ENCODE measurements around the gene UBXN4.
A peak's percentile ranks its signal among the peaks of the same experiment; 100 is the strongest.
"Not testable (repeated sequence)": the region's sequence is repeated elsewhere in the genome, so short reads cannot be mapped to it uniquely, and the experiment has no call there.

UBXN4 gene

DNA sequence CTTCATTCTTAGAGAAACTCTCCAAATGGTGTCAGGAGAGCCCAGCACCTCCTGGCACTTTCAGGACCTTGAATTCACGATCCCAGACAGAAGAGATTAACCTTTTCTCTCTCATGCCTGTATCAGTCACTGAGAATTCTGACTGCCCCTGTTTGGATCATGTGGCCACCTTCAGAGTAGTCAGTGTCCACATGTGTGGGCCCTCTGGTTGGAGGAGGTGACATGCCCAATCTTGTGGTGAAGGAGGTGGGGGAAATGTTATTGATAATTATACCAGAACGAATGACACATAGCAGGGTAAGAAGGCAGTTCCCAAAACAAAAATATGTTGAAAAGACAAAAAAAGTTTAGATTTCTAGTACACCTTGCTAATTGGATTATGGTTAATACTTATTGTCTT lies 31.7 kb downstream of the UBXN4 start:
- no peak for DNase-seq

DNA sequence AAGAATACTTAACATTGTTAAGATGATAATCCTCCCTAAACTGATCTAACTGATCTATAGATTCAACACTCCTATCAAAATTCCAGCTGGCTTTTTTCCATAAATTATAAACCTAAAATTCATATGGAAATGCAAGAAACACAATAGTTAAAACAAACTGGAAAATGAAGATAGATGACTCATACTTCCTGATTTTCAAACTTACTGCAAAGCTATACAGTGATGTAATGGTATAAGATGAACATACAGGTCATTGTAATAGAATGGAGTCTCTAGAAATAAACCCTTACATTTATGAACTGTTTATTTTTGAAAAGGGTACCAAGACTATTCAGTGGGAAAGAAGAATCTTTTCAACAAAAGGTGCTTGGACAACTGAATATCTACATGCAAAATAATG lies 32.3 kb downstream of the UBXN4 start:
- no peak for DNase-seq

DNA sequence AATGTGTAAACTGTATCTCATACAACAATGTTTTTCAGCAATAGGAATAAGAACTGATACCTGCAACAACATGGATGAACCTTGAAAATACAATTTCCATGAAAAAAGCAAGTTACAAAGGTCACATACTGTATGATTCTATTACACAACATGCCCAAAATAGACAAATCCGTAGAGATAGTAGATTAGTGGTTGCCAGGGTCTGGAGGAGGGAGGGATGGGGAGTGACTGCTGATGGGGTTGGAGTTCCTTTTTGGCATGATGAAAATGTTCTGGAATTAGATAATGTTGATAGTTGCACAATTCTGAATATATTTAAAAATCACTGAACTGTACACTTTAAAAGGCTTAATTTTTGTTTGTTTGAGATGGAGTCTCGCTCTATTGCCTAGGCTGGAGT lies 33.8 kb downstream of the UBXN4 start:
- no peak for DNase-seq

DNA sequence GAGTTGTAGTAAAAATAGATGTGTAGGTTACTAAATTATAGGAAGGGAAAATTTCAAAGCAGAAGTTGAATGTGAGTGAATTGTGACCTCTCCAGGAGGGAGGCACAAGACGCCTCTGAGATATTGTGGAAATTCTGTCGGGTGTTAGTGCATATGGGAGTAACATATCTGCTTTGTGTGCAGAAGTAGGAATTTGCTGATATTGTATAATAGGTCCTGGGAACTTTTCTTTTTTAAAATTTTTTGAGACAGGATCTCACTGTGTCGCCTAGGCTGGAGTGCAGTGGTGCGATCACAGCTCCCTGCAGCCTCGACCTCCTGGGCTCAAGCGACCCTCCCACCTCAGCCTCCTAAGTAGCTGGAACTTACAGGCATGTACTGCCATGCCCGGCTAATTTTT lies 34.7 kb downstream of the UBXN4 start:
- no peak for DNase-seq

DNA sequence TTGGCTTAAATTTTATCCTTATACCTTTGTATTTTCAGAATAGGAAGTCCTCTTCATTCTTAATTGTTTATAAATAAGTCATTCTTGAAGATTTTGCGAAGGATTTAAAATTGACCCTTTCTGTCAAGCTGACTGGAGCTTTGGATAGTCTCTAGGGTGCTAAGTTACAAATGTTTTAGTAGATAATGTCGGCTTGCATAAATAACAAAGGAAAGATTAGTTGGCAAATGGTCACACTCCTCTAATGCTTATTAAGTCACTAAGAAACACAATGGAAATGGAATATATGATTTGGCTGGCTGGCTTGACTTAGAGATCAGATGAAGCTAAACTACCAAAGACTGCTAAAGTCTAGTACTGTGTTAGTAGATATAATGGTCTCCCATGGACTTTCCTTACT lies 40.6 kb downstream of the UBXN4 start:
- DNase-seq = no peak

DNA sequence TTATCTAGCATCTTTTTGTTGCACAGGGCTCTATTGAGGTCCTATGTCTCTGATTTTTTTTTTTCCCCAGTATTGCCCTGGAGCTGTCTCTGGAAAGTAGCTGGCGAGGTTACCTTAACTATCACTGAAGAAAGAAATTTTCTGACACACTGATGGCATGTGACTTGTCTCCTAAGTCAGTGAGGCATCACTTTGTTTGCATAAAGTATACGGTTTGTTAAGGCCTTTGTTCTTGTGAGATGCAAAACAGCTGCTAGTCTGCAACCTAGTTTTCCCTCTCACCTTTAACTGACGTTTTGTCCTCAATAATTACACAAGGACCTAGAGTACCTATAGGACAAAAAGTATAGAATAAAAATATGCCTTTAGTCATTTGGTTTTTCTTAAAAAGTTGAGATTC lies 41.8 kb downstream of the UBXN4 start:
- no peak for DNase-seq

DNA sequence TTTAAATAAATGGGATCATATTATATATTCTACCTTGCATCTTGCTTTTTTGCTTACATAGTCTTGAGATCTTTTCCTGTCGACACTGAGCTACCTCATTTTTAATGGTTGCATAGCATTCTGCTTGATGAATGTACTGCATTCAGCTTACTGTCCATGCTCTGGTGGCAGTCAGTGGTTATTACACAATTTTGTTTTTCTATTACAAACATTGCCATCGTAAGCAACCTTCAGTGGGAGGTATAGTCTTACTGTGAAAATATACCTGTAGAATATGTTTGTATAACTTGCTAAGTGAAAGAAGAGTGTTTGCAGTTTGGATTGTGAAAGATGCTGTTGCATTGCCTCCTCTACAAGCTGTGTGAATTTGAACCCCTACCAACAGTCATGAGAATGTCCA lies 43.4 kb downstream of the UBXN4 start:
- DNase-seq = no peak

DNA sequence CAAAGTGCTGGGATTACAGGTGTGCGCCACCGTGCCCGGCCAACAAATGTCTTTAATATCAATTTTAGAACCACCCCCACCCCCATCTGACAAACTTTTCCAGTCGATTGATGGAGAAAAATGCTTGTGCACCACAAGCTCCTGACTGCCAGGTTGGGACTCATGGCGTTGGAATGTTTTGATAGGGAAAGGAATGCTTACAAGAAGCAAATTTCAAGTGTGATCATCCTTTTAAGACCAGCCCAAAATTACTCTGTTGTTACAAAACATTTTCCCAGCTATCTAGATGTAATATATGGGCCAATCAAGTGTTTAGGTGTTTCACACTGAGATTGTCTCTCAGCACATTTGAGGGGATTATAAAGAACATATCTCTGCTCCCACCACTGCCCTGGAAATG lies 45.2 kb downstream of the UBXN4 start:
- DNase-seq = no peak

DNA sequence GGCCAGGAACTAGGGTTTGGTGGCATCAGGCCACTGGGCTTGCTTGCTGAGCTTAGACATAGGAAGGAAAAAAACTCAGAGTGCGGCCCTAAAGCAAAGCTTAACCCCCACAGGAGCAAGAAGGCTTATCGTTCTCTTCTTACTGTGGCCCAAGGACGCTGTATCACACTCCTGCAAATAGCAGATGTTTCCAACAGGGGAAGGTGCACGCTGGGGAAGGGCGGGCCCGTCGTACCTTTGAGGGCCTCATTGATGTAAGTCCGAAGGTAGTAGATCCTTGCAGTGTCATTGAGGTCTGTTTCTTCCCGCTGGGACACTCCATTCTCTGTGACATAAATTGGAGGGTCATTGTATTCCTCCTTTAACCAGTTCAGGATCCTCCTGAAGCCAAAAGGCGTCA lies 48.8 kb downstream of the UBXN4 start:
- no peak for DNase-seq

DNA sequence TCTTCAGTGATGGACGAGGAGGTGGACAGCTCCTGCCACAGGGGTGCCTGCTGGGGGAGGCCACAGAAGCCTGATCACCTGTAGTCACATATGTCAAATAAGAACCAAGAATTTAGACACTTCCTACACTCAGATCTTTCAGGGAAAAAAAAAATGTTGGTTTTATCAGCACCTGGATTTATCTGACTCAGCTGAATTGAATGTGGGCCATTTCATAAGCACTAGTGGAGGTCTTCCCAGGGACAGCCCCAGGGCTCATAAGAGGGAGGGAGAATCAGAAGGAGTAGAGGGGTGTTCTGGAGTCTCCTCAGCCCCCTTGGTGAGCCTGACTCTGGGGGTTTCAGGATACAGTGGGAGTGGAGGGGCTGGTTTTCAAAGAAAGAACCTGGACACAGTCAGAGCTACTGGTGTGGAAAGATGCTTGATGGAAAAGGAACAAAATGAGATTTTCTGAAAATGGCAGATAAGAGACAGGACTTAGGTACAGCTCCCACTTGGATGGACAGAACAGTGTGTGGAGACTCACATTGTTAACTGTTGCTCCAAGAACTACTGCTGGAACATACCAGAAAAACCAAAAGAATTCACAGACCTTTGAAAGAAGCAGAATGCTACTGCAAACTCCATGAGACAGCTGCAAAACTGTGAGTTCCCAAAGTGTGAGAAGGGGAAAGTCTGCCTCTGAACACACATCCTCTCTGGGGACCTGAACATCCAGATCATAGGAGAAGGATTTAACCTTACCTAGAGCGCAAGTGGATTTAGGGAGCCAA lies 49.9 kb downstream of the UBXN4 start:
- DNase-seq = no peak

DNA sequence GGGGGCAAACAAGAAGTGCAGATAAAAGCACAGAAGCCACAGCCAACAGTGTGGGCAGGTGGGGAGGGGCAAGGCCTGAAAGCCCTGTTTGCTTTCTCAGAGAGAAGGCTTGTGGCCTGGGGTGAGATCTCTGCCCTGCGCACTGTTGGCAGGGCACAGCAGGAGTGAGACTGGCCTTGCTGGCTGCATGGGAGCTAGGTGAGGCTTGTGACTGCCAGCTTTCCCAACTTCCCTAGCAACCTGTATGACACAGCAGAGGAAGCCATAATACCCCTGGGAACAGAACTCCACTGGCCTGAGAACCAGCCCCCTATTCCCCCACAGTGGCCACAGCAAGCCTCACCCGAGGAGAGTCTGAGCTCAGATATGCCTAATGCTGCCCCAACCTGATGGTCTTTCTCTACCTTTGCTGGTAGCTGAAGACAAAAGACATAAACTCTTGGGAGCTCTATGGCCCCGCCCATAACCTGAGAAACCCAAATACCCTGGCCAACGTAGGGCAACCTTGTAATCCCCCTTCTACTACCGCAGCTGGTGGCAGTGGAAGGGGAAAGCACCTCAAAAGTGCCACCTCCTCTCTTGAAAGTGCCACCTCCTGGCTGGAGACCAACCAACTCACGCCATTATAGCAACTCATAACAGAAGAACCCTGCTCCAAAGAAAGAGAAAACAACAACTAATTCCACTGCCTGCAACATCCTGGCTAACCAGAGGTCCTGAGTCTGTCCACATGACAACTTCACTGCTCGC lies 50.9 kb downstream of the UBXN4 start:
- no peak for DNase-seq

DNA sequence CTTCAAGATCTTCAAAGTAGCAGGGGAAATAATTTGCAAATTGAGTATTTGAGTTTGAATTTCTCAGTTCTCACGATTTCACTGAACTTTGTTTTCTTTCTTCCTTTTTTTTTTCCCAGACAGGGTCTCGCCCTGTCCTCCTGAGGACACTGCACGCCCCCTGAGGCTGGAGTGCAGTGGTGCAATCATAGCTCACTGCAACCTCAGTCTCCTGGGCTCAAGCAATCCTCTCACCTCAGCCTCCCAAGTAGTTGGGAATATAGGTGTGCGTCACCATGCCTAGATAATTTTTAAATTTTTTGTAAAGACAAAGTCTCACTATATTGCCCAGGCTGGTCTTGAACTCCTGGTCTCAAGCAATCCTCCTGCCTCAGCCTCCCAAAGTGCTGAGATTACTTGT lies 54.0 kb downstream of the UBXN4 start:
- not testable (repeated sequence) for DNase-seq

DNA sequence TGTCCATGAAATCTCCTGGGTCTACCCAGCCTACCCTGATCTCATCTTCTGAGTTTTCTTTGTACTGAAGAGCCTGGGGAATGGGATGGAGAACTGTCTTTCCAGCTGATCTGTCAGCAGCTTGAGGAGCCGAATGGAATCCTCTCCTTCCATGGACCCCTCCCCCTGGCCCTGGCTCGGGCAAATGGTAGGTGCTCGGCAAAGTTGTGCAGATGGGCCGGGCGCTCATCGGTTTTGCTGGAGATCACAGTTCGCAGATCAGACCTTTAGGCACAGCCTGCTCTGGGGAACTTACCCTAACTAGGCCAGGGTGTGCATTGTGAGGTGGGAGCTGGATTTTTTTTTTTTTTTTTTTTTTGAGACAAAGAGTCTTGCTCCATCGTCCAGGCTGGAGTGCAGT lies 55.0 kb downstream of the UBXN4 start:
- DNase-seq = no peak

DNA sequence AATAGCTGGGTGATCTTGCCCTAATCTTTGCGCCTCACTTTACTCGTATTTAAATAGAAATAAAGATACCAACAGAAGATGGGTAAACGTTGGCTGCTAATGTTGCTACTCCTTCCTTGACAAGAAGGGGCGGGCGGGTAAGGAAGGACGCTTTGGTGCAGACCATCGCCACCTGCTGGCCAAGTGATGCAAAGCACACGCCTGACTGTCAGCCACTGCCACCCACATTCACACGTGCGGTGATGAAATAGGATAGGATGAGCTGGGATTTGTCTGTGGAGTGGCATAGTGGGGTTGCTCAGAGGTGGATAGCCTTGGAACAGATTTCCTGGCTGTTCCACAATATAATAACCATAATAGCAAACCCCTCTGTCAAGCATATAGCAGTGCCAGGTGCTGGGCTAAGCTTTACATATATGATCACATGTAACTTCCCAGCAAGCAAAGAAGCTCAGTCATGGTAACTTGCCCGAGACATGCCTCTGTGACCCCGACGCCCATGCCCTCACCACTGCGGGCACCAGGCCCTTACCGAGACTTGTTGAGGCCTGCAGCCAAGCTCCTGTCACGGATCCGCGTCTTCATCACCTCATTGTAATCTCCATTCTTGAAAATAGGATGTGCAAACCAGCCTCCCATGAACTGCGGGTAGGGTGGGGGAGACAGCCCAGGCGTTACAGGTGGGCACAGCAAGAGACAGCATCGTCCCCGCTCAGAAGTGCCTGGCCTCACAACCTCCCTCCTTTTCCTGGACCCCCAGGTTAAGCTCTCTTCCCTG lies 56.0 kb downstream of the UBXN4 start:
- DNase-seq = peak; percentile 4

DNA sequence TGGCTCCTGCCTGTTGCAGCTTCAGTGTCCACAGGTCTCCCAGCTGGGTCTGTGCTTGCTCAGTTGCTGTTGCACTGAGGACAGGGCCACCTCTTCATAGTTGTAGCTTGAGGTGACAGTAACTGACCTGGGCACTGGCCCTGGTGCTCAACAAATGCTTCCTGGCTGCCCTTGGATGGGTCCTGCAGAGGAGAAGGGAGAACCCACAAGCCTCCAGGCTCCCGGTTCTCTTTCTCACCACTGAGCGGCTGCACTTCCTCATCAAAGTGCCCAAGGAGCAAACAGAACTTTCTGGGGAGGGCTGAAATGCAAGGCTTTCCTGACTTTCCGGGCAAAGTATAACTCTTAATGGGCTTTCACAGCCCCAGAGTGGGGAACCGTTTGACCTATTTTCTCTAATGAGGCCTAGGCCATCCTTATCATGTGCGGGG lies 56.6 kb downstream of the UBXN4 start:
- DNase-seq = no peak

DNA sequence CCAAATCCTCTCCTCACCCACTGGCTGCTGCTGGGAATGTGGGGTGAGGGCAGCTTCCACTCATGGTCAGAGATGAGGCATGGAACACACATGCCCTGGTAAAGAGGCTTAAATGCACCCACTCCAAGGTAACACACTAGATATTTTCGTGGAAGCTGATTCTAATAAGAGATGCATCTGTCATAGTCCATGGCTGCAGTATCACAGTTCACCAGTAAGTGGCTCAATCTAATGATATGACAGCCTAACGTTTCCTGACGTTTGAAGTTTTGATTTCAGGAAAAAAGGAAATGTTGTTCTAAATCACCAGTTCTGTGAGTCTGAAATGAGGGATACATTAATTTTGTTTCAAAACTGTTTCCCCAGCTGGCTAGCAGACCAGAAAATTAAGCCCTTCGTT lies 57.1 kb downstream of the UBXN4 start:
- no peak for DNase-seq

DNA sequence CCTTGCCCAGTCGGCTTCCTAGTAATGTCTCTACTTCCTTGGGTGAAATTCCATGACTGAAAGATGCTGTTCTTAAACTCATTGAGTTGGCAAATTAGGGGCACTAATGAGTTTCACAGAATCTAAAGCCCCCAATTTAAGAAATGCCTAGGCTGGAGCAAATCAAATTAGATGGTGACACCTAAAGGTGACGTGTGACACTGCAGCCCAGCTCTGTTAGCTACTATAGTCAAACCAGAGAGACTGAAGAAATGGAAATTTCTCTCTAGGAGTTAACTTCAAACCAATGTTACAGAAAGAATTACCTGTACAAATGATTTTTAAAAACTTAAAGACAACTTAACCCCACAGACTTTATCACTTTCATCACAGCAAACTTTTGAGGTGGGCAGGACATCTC lies 58.1 kb downstream of the UBXN4 start:
- DNase-seq = no peak

DNA sequence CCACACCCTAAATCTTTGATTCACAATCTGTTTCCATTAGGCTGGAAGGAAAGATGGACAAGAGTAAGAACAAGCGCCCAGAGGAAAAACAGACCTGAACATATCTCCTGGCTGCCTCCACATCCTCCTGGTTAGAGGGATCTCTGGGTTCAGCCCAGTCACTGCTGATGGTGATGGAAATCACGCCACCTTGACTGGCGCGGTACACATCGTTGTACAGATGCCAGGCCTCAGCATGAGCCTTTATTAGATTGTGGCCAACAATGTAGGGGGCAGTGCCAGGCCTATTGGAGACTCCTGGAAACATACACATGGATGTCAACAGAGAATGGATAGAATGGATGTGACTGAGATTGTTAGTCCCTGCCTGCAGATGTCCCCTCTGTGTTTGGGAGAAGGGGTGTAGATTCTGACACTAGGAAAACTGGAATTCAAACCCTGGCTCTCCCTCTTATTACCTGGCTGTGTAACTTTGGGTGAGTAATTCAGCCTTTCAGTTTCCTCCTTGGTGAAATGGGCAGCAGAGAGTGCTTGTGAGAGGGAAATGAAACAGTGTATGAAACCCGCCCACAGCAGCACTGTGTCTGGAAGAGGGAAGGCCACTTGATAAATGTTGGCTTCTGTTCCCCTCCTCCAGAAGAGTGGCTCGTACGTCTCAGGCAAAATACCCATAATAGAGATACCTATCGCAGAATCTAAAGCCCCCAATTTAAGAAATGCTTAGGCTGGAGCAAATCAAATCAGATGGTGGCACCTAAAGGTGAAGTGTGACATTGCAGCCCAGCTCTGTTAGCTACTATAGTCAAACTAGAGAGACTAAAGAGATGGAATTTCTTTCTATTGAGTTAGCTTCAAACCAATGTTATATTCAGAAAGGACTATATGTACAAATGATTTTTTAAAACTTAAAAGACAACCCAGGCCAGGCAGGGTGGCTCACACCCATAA lies 59.1 kb downstream of the UBXN4 start:
- DNase-seq = no peak

DNA sequence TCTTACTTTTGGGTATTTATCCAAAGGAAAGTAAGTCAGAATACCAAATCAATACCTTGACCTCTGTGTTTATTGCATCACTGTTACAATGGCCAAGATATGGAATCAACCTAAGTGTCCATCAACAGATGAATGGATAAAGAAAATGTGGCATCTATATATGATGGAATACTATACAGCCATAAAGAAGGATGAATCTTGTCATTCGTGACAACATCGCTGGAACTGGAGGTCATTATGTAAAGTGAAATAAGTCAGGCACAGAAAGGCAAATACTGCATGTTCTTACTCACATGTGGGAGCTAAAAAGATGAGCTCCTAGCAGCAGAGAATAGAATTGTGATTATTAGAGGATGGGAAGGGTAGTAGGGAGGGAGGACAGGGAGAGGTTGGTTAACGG lies 60.7 kb downstream of the UBXN4 start:
- DNase-seq = no peak

DNA sequence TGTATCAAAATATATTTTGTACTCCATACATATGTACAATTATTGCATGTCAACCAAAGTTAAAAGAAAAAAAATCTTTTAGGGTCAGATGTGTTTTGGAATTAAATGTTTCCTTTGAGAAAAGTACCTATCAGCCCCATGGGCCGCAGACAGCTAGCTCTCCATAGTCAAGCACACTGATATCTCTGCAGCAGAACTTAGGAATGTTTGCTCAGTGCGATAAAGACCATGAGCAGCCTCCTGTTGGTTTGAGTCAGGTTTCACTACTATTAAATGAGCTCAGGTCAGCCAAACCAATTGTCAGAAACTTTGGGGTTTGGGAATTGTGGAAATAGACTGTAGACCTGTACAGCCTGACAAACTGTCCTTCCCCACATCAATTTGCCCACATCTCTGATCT lies 61.6 kb downstream of the UBXN4 start:
- no peak for DNase-seq

DNA sequence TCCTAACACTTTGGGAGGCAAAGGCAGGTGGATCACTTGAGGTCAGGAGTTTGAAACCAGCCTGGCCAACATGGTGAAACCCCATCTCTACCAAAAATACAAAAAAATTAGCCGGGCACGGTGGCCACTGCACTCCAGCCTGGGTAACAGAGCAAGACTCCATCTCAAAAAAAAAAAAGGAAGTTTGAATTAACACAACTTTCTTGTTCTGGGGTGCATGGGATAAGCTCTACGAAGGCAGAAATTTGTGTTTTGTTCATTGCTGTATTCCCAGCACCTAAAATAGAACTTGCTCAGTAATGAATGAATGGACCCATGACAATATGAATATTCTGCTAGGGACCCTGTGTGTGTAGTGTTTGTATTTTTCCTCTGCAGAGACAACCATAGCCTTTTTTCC lies 66.2 kb downstream of the UBXN4 start:
- DNase-seq = not testable (repeated sequence)

DNA sequence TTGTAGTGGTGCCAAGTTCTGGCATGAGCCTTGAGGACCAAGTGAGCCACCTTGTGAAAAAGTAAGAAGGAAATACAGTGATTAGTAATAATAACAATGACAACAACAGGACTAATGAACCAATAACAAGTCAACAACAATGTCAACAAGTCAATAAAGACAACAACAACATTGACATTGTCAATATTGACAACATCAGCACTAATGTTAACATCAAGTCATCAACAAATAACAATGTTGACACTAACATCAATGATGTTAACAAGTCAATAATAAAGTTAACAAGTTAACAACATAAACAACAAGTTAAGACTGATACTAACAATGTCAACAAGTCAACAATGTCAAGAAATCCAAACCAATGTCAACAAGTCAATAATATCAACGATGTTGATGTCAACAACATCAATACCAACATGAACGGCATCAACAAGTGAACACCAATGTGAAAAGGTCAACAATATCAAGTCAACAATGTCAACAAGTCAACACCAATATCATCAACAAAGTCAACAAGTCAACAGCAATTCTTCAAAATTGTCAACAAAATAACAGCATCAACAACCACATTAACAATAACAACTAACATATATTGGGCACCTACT lies 71.4 kb downstream of the UBXN4 start:
- no peak for DNase-seq

Measured in NCI-H1092 (cell line).